Breast epithelium (tissue), 4 donors: ENCODE results near the gene NAA38. TPM values are rescaled to one million over a fixed set of nuclear protein-coding genes. Genes with fewer than 3 reads are reported as not detected.

Source experiments
- DNase-seq, 2 donors: peaks; one replicate each; pipeline ENCODE4 v3.0.0-alpha.2; 2019; ENCODE audit warnings: low spot score in 2 of 2
- H3K27ac ChIP-seq, 2 donors: fragments of 200-600 bp; sonication (generic) in 1 of 2; one replicate each; pipeline ENCODE4 v1.5.1; 2016 to 2019; ENCODE audit warnings: mild to moderate bottlenecking in 1 of 2
- H3K27me3 ChIP-seq, 2 donors: fragments of 200-600 bp; sonication (generic) in 1 of 2; one replicate each; pipeline versions ENCODE4 v1.5.1 to v1.6.0; 2017 to 2019; ENCODE audit warnings: control low read depth in 1 of 2, mild to moderate bottlenecking in 1 of 2
- H3K36me3 ChIP-seq: fragments of 200-600 bp; one replicate; pipeline ENCODE4 v1.5.1; 2019
- H3K4me1 ChIP-seq, 2 donors: fragments of 200-600 bp; sonication (generic); one replicate each; pipeline ENCODE4 v1.5.1; 2016 to 2019; ENCODE audit warnings: control low read depth in 1 of 2
- H3K4me3 ChIP-seq, 3 donors: fragments of 200-600 bp; sonication (generic); 1 replicate in 2 of 3; 2 replicates in 1 of 3; pipeline ENCODE4 v1.5.1; 2016 to 2019; ENCODE audit warnings: mild to moderate bottlenecking in 3 of 3, moderate library complexity in 2 of 3
- H3K9me3 ChIP-seq, 2 donors: fragments of 200-600 bp; sonication (generic) in 1 of 2; one replicate each; pipeline ENCODE4 v1.5.1; 2016 to 2019; ENCODE audit warnings: control low read depth in 1 of 2
- POLR2A ChIP-seq: fragments of 450-650 bp; IDR thresholded peaks from one replicate; pipeline ENCODE4 v1.6.1; 2016; ENCODE audit warnings: antibody characterized with exemption, mild to moderate bottlenecking, moderate library complexity
- POLR2AphosphoS5 ChIP-seq, 3 donors: sonication (generic); formaldehyde crosslinking; IDR thresholded peaks; one replicate each; pipeline ENCODE4 v1.6.1; 2017; ENCODE audit warnings: antibody characterized with exemption in 3 of 3
- intact Hi-C: fragments of 100-400 bp; cut with DNase I; formaldehyde crosslinking; loops from one replicate; pipeline ENCODE4 v1.15.1; 2023; ENCODE audit warnings: low total_unique reads
- total RNA-seq, 3 donors: library from RNA; depleted of rRNA; stranded (reverse); fragments of >200 nt; gene quantifications; one replicate each; pipeline ENCODE4 v1.1.0, GENCODE V29; 2016
- TF ChIP-seq, protein P1 (sequence below), 3 donors: fragments of 450-650 bp; IDR thresholded peaks; one replicate each; pipeline ENCODE4 v1.5.1; 2016 to 2017; ENCODE audit warnings: antibody characterized with exemption in 3 of 3, mild to moderate bottlenecking in 3 of 3, moderate library complexity in 3 of 3

NAA38 gene
- total RNA-seq, 3 donors from 2014 or later = 84.7 to 92.4 (median 89.9) TPM

DNA sequence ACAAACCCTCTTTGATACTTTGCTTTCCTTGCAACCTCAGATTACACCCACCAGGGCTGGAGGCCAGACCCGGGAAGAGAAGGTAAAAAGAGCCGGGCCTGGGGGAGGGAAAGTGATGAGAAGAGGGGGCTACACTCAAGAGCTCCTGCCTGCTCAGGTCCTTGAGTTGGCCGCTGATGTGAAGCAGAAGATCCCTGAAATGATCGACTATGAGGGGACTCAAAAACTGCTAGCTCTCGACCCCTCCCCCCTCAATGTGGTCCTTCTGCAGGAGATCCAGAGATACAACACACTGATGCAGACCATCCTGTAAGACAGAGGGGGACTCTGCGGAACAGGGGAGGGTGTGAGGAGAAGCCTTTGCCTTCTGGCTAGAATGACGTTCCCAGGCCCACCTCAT lies 26.1 kb downstream of the NAA38 start:
- peaks cover 0 to 1% of the 10 kb centered on the region in 2 donors for H3K4me1 ChIP-seq
- DNase-seq = no peak
- TF ChIP-seq, protein P1, sequence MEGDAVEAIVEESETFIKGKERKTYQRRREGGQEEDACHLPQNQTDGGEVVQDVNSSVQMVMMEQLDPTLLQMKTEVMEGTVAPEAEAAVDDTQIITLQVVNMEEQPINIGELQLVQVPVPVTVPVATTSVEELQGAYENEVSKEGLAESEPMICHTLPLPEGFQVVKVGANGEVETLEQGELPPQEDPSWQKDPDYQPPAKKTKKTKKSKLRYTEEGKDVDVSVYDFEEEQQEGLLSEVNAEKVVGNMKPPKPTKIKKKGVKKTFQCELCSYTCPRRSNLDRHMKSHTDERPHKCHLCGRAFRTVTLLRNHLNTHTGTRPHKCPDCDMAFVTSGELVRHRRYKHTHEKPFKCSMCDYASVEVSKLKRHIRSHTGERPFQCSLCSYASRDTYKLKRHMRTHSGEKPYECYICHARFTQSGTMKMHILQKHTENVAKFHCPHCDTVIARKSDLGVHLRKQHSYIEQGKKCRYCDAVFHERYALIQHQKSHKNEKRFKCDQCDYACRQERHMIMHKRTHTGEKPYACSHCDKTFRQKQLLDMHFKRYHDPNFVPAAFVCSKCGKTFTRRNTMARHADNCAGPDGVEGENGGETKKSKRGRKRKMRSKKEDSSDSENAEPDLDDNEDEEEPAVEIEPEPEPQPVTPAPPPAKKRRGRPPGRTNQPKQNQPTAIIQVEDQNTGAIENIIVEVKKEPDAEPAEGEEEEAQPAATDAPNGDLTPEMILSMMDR (IDR thresholded peaks at IDR 0.05) = no peak
- no peak for TF ChIP-seq POLR2AphosphoS5 (IDR thresholded peaks at IDR 0.05)
- H3K27ac ChIP-seq = no peak overlapping the region
- H3K27me3 ChIP-seq = no peaks in the 10 kb centered on the region
- intact Hi-C loops = no loop called here
- no peaks in the 10 kb centered on the region for H3K9me3 ChIP-seq
- no peak overlapping the region for H3K4me3 ChIP-seq
- H3K36me3 ChIP-seq = no peaks in the 10 kb centered on the region

GRCh38 chr17:7830616-7831015 lies 26.7 kb downstream of the NAA38 start:
- H3K27ac ChIP-seq = no peak overlapping the region
- H3K9me3 ChIP-seq = no peaks in the 10 kb centered on the region
- TF ChIP-seq POLR2A (no peak), POLR2AphosphoS5 (IDR thresholded peaks at IDR 0.05) (no peak)
- TF ChIP-seq, protein P1 (IDR thresholded peaks at IDR 0.05) = no peak
- H3K4me3 ChIP-seq = no peak overlapping the region
- H3K27me3 ChIP-seq = no peaks in the 10 kb centered on the region
- peak in 1 of 2 donors; percentile 47 for DNase-seq
- no peaks in the 10 kb centered on the region for H3K36me3 ChIP-seq
- no peaks in the 10 kb centered on the region for H3K4me1 ChIP-seq
- intact Hi-C loops = no loop called here

GRCh38 chr17:7825206-7825990 lies 32.0 kb downstream of the NAA38 start:
- intact Hi-C loops = no loop called here
- no peak for DNase-seq

GRCh38 chr17:7824021-7824924 lies 33.1 kb downstream of the NAA38 start:
- Histone ChIP-seq H3K4me3 (no peak overlapping the region), H3K9me3 (no peaks in the 10 kb centered on the region), H3K27ac (no peak overlapping the region), H3K36me3 (no peaks in the 10 kb centered on the region), H3K27me3 (no peaks in the 10 kb centered on the region), H3K4me1 (no peaks in the 10 kb centered on the region)
- TF ChIP-seq POLR2A (no peak), POLR2AphosphoS5 (IDR thresholded peaks at IDR 0.05) (no peak)
- TF ChIP-seq, protein P1 (IDR thresholded peaks at IDR 0.05) = no peak
- DNase-seq = no peak
- intact Hi-C loops = no loop called here

More at GRCh38 chr17:7825206-7825990, 32.0 kb downstream of the NAA38 start:
- no peak overlapping the region for H3K4me3 ChIP-seq
- TF ChIP-seq POLR2AphosphoS5 (IDR thresholded peaks at IDR 0.05) (no peak), POLR2A (no peak)
- TF ChIP-seq, protein P1 (IDR thresholded peaks at IDR 0.05) = no peak
- no peaks in the 10 kb centered on the region for H3K9me3 ChIP-seq
- no peak overlapping the region for H3K27ac ChIP-seq
- no peaks in the 10 kb centered on the region for H3K27me3 ChIP-seq
- H3K36me3 ChIP-seq = no peaks in the 10 kb centered on the region
- H3K4me1 ChIP-seq = no peaks in the 10 kb centered on the region

DNA sequence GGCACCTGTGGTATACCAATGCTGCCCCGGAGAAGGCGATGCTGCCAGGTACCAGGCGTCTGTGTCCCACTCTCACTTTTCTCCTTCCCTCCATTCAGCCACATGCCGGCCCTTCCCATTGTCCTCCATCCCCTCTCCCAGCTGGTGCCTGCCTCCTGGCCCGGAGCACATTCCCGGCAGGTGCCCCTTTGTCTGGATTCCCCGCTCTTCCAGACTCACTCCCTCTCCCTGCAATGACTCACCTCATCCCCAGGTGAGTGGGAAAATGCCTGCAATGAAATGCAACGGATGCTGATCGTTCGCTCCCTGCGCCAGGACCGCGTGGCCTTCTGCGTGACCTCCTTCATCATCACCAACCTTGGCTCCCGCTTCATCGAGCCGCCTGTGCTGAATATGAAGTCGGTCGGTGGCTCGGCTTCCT lies 33.8 kb downstream of the NAA38 start:
- no peak for DNase-seq
- Histone ChIP-seq H3K27ac (no peak overlapping the region), H3K36me3 (no peaks in the 10 kb centered on the region), H3K9me3 (no peaks in the 10 kb centered on the region), H3K4me1 (no peaks in the 10 kb centered on the region), H3K27me3 (no peaks in the 10 kb centered on the region), H3K4me3 (no peak overlapping the region)
- intact Hi-C loops = no loop called here
- TF ChIP-seq POLR2A (no peak), POLR2AphosphoS5 (IDR thresholded peaks at IDR 0.05) (no peak)
